ENCODE results near the gene PFKL.

Gene PFKL

DNA sequence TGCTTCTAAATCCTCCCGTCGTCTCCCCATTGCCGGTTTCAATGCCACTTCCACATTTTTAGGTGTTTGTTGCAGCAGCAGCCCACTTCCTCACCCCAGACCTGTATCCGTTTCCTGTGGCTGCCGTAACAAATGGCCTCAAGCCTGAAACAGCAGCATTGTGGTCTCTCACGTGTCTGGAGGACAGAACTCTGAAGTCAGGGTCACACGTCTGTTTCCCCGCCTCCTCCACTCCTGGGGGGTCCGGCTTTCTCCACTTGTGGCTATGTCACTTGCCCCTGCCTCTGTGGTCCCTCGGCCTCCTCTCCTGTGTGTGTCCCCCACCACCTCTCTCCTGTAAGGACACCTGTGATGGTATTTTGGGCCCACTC, 75.4 kb downstream of the PFKL start:
- TF ChIP-seq, protein P1, sequence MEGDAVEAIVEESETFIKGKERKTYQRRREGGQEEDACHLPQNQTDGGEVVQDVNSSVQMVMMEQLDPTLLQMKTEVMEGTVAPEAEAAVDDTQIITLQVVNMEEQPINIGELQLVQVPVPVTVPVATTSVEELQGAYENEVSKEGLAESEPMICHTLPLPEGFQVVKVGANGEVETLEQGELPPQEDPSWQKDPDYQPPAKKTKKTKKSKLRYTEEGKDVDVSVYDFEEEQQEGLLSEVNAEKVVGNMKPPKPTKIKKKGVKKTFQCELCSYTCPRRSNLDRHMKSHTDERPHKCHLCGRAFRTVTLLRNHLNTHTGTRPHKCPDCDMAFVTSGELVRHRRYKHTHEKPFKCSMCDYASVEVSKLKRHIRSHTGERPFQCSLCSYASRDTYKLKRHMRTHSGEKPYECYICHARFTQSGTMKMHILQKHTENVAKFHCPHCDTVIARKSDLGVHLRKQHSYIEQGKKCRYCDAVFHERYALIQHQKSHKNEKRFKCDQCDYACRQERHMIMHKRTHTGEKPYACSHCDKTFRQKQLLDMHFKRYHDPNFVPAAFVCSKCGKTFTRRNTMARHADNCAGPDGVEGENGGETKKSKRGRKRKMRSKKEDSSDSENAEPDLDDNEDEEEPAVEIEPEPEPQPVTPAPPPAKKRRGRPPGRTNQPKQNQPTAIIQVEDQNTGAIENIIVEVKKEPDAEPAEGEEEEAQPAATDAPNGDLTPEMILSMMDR (IDR thresholded peaks at IDR 0.05), result no peak

DNA sequence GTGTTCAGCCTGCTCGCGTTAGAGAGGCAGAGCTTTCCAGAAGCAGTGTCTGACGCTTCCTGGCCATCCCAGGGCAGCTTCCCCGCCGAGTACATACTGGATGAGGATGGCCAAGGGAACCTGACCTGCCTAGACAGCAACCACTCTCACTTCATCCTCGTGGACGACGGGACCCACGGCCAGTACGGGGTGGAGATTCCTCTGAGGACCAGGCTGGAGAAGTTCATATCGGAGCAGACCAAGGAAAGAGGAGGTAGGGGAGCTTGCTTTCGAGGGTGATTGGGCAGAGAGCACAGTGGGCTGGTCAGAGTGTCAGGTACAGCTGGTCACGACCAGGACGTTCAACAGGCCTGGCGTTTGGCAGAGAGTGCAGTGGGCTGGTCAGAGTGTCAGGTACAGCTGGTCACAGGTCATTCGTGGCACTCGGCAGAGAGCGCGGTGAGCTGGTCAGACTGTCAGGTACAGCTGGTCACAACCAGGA, 75.9 kb downstream of the PFKL start:
- TF ChIP-seq, protein P1 (IDR thresholded peaks at IDR 0.05), result no peak

DNA sequence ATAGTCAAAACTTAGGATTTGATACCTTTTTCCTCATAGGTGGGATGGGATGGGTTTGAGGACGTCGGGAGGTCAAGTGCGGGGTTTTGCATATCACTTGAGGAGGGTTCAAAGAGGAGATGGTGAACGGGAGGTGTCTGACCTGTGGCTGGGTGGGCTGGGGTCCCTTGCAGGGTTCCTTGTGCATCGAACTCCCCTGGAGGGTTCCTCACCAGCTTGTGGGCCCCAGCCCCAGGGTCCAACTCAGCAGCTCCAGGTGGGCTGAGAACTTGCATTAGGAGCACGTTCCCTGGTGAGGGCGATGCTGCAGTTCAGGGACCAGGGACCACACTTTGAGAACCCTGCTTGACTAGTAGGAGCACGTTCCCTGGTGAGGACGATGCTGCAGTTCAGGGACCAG, 76.8 kb downstream of the PFKL start:
- TF ChIP-seq, protein P1 (IDR thresholded peaks at IDR 0.05), result no peak

Data from LNCAP (cell line).